ENCODE data around the gene BIRC3.
"Not testable (repeated sequence)": the region's sequence is repeated elsewhere in the genome, so short reads cannot be mapped to it uniquely, and the experiment has no call there.

The BIRC3 gene

GRCh38 chr11:102295045-102295444, 22.2 kb upstream of the BIRC3 start:
- no peak for DNase-seq (ENCODE audit: low read depth in 3 of 3)

- DNase-seq (ENCODE audit: low read depth in 3 of 3) = not testable (repeated sequence)
Observed at GRCh38 chr11:102296757-102297156, 20.5 kb upstream of the BIRC3 start.

GRCh38 chr11:102300837-102301236, 16.4 kb upstream of the BIRC3 start:
- not testable (repeated sequence) for DNase-seq (ENCODE audit: low read depth in 3 of 3)

- DNase-seq (ENCODE audit: low read depth in 3 of 3) = no peak
Observed at GRCh38 chr11:102302241-102302640, 15.0 kb upstream of the BIRC3 start.

GRCh38 chr11:102304686-102305085, 12.6 kb upstream of the BIRC3 start:
- DNase-seq (ENCODE audit: low read depth in 3 of 3) = no peak

GRCh38 chr11:102305352-102306047, 11.8 kb upstream of the BIRC3 start:
- DNase-seq (ENCODE audit: low read depth in 3 of 3) = no peak

- DNase-seq (ENCODE audit: low read depth in 3 of 3) = no peak
Observed at GRCh38 chr11:102306048-102306597, 11.2 kb upstream of the BIRC3 start.

GRCh38 chr11:102306817-102307726, 10.2 kb upstream of the BIRC3 start:
- no peak for DNase-seq (ENCODE audit: low read depth in 3 of 3)

- DNase-seq (ENCODE audit: low read depth in 3 of 3) = no peak
Observed at GRCh38 chr11:102307727-102308038, 9.6 kb upstream of the BIRC3 start.

- DNase-seq (ENCODE audit: low read depth in 3 of 3) = peak in 1 of 3 donors; percentile 25
Observed at GRCh38 chr11:102309621-102310541, 7.4 kb upstream of the BIRC3 start.

GRCh38 chr11:102312667-102313066, 4.6 kb upstream of the BIRC3 start:
- DNase-seq (ENCODE audit: low read depth in 3 of 3) = no peak

- no peak for DNase-seq (ENCODE audit: low read depth in 3 of 3)
Observed at GRCh38 chr11:102313238-102313940, 3.9 kb upstream of the BIRC3 start.

GRCh38 chr11:102314784-102315183, 2.5 kb upstream of the BIRC3 start:
- DNase-seq (ENCODE audit: low read depth in 3 of 3) = no peak

GRCh38 chr11:102316346-102316904, 859 bp upstream of the BIRC3 start:
- no peak for DNase-seq (ENCODE audit: low read depth in 3 of 3)

GRCh38 chr11:102317768-102318103, 452 bp downstream of the BIRC3 start:
- DNase-seq (ENCODE audit: low read depth in 3 of 3) = no peak

GRCh38 chr11:102318469-102318868, 1.2 kb downstream of the BIRC3 start:
- DNase-seq (ENCODE audit: low read depth in 3 of 3) = peak in 1 of 3 donors; percentile 55

- DNase-seq (ENCODE audit: low read depth in 3 of 3) = no peak
Observed at GRCh38 chr11:102319544-102319943, 2.3 kb downstream of the BIRC3 start.

GRCh38 chr11:102320188-102320587, 2.9 kb downstream of the BIRC3 start:
- no peak for DNase-seq (ENCODE audit: low read depth in 3 of 3)

GRCh38 chr11:102320679-102321078, 3.4 kb downstream of the BIRC3 start:
- no peak for DNase-seq (ENCODE audit: low read depth in 3 of 3)

- DNase-seq (ENCODE audit: low read depth in 3 of 3) = no peak
Observed at GRCh38 chr11:102322560-102322959, 5.3 kb downstream of the BIRC3 start.

Measured in stimulated activated CD4-positive, alpha-beta T cell treated with anti-CD3 and anti-CD28 coated beads, TNF-alpha, amount 100 ng/mL, for 48 hours (primary cell).